ENCODE data around the gene AQP11.

GRCh38 chr11:77568306-77568705 lies 21.4 kb upstream of the AQP11 start:
- TF ChIP-seq CTCF (IDR thresholded peaks at IDR 0.05) = no peak
- TF ChIP-seq POLR2A (IDR thresholded peaks at IDR 0.05) = no peak

Data from lower leg skin (tissue), 3 donors.